Upper lobe of right lung (tissue), 1 donor: ENCODE data around the gene RAB43. TPM values are rescaled to one million over a fixed set of nuclear protein-coding genes. Genes with fewer than 3 reads are reported as not detected.
"Not testable (repeated sequence)": the region's sequence is repeated elsewhere in the genome, so short reads cannot be mapped to it uniquely, and the experiment has no call there.

ENCODE experiments used
- ATAC-seq: fragments of 200-7000 bp; cut with Tn5 transposase; one replicate; pipeline ENCODE4 v1.9.1; 2020; ENCODE audit warnings: mild to moderate bottlenecking, moderate library complexity
- DNase-seq: peaks from one replicate; pipeline ENCODE4 v3.0.0-alpha.2; 2020
- H3K27ac ChIP-seq: fragments of 200-600 bp; one replicate; pipeline ENCODE4 v1.8.0; 2022
- H3K27me3 ChIP-seq: fragments of 200-600 bp; one replicate; pipeline ENCODE4 v1.8.0; 2022; ENCODE audit warnings: mild to moderate bottlenecking
- H3K36me3 ChIP-seq: fragments of 200-600 bp; one replicate; pipeline ENCODE4 v1.8.0; 2022
- H3K4me1 ChIP-seq: fragments of 200-600 bp; one replicate; pipeline ENCODE4 v1.8.0; 2022
- H3K4me3 ChIP-seq: fragments of 200-600 bp; one replicate; pipeline ENCODE4 v1.8.0; 2022; ENCODE audit warnings: mild to moderate bottlenecking
- H3K9me3 ChIP-seq: fragments of 200-600 bp; one replicate; pipeline ENCODE4 v1.8.0; 2022
- intact Hi-C: fragments of 100-400 bp; cut with DNase I; formaldehyde crosslinking; loops from one replicate; pipeline ENCODE4 v1.11.0; 2022
- total RNA-seq: library from RNA; stranded (reverse); fragmentation: NEBNext Ultra II Directional; extraction: Animal tissue kit (Norgen Biotek cat#: 25700); gene quantifications from one replicate; pipeline ENCODE4 v1.2.1, GENCODE V29; 2021
- TF ChIP-seq, protein P1 (sequence below): fragments of 200-600 bp; IDR thresholded peaks from one replicate; pipeline ENCODE4 v1.8.0; 2022; ENCODE audit warnings: antibody characterized with exemption
- donor health status: DM: no; HTN: yes; CAD: no; lungs with severe emphysema.

The RAB43 gene
- total RNA-seq, 1 donor from 2014 or later = 38.9 TPM

DNA sequence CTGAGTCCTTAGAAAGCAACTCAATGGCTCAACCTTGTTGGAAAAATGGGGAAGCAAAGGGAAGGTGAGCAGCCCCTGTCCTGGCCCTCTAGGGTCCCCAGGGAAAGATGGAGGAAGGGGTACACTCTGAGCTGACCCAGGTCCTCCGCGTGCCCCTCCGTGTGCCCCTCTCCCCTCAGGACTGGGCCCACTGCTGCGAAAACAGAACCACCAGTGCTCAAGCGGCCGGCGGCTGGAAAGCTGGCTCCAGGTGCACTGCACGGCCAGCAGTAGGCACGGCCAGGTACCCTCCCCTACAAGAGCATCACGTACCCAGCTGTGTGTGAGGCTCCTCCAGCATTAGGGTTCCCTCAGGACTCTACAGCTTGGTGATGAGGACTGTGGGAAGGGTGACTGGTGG is 26.3 kb downstream of the RAB43 start:
- Histone ChIP-seq H3K4me3 (no peak overlapping the region), H3K9me3 (no peaks in the 10 kb centered on the region), H3K27me3 (no peaks in the 10 kb centered on the region), H3K4me1 (no peaks in the 10 kb centered on the region), H3K36me3 (peaks cover 35% of the 10 kb centered on the region), H3K27ac (no peak overlapping the region)
- TF ChIP-seq, protein P1, sequence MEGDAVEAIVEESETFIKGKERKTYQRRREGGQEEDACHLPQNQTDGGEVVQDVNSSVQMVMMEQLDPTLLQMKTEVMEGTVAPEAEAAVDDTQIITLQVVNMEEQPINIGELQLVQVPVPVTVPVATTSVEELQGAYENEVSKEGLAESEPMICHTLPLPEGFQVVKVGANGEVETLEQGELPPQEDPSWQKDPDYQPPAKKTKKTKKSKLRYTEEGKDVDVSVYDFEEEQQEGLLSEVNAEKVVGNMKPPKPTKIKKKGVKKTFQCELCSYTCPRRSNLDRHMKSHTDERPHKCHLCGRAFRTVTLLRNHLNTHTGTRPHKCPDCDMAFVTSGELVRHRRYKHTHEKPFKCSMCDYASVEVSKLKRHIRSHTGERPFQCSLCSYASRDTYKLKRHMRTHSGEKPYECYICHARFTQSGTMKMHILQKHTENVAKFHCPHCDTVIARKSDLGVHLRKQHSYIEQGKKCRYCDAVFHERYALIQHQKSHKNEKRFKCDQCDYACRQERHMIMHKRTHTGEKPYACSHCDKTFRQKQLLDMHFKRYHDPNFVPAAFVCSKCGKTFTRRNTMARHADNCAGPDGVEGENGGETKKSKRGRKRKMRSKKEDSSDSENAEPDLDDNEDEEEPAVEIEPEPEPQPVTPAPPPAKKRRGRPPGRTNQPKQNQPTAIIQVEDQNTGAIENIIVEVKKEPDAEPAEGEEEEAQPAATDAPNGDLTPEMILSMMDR = no peak
- ATAC-seq (peak; percentile 21), DNase-seq (no peak)
- intact Hi-C loops = no loop called here

DNA sequence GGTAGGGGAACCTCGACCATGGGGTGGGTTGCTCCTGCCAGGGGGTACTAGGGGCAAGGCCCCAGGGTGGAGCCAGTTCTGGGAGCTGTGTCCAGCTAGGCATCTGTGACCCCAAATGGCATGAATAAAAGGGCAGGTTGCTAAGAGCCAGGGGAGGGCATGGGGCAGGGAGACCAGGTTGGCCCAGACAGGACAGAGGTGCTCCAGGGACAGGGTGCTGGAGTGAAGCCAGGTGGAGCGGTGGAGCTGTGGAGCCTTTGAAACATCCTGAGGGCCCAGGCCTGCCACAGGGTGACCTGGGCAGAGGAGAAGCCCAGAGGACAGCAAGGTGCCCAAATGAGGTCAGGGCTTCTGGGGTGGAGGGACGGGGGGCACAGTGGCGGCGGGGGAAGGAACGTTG is 33.3 kb downstream of the RAB43 start:
- H3K4me1 ChIP-seq, H3K27ac ChIP-seq, H3K27me3 ChIP-seq, intact Hi-C loops, H3K9me3 ChIP-seq, H3K4me3 ChIP-seq, DNase-seq: not testable (repeated sequence)
- peaks cover 20% of the 10 kb centered on the region for H3K36me3 ChIP-seq
- peak; percentile 3 for ATAC-seq

DNA sequence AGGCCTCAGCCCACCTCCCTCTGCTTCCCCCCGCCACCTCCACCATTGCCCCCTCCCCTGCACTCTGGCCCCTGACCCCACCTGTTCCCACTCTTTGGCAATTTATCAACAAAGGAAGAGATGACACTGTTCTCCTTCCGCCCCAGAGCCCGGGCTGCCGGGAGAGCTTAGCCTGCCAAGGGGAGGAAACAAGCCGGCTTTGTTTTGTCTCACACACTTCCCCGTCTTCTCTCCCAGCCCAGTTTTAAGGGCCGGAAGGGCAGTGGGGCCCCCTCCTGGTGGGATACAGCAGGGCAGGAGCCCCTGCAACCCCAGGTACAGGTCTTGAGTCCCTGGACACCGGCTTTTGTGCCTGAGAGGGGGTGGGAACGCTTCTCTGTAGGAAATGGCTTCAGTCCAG is 33.7 kb downstream of the RAB43 start:
- H3K36me3 ChIP-seq = peaks cover 16% of the 10 kb centered on the region
- H3K27ac ChIP-seq, DNase-seq, H3K9me3 ChIP-seq, intact Hi-C loops, H3K4me3 ChIP-seq, H3K4me1 ChIP-seq, H3K27me3 ChIP-seq: not testable (repeated sequence)
- ATAC-seq = peak; percentile 89

DNA sequence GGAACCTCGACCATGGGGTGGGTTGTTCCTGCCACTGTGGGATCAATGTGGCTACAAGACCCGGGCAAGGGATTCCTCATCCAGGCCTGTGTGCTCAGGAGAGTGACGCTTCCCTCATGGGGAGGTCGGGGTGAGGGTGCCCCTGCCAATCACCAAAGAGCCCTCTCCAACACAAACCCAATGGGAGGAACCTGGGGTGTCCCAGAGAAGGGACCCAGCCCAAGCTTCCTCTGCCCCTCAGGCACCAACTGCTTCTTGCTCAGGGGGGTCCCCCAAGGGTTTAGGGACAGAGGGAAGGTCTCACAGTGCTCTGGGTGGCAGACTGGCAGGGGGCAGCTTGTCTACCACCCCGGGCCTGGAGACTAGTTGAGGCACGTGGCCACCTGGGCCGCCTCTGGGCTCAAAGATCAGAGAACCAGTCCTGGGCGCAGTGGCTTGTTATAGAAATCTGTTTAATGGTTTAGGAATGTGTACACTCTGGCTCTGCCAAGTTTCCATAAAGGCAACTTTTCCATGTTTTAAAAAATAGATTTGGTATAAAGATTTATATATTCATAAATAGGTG is 34.4 kb downstream of the RAB43 start:
- H3K9me3 ChIP-seq = no peaks in the 10 kb centered on the region
- H3K4me3 ChIP-seq = no peak overlapping the region
- H3K27ac ChIP-seq = peak overlapping the region; percentile 85
- DNase-seq (no peak), ATAC-seq (no peak)
- TF ChIP-seq, protein P1 = no peak
- intact Hi-C loops = no loop called here
- peaks cover 8% of the 10 kb centered on the region for H3K4me1 ChIP-seq
- peaks cover 12% of the 10 kb centered on the region for H3K36me3 ChIP-seq
- no peaks in the 10 kb centered on the region for H3K27me3 ChIP-seq

DNA sequence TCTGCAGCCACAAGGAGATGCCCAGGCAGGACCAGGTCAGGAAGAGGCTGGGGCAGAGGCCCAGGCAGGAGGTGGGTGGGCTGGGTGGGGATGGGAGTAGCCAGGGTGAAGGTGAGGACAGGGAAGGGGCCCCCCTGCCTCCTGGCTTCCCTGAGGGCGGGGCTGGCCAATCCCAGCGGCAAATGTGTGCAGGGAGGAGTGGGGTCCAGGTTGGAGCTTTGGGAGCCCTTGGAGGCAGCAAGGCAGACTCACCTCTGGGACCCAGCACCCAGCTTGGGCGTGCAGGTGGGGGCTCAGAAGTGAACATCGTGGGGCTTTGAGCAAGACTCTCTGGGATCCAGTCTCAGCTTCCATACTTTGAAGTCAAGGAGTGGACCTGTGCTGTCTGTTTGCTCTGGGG is 35.8 kb downstream of the RAB43 start:
- no peaks in the 10 kb centered on the region for H3K9me3 ChIP-seq
- H3K4me3 ChIP-seq = no peak overlapping the region
- DNase-seq = no peak
- peaks cover 8% of the 10 kb centered on the region for H3K4me1 ChIP-seq
- H3K27me3 ChIP-seq = no peaks in the 10 kb centered on the region
- intact Hi-C loops = no loop called here
- no peaks in the 10 kb centered on the region for H3K36me3 ChIP-seq
- no peak overlapping the region for H3K27ac ChIP-seq
- TF ChIP-seq, protein P1 = no peak
- ATAC-seq = no peak

DNA sequence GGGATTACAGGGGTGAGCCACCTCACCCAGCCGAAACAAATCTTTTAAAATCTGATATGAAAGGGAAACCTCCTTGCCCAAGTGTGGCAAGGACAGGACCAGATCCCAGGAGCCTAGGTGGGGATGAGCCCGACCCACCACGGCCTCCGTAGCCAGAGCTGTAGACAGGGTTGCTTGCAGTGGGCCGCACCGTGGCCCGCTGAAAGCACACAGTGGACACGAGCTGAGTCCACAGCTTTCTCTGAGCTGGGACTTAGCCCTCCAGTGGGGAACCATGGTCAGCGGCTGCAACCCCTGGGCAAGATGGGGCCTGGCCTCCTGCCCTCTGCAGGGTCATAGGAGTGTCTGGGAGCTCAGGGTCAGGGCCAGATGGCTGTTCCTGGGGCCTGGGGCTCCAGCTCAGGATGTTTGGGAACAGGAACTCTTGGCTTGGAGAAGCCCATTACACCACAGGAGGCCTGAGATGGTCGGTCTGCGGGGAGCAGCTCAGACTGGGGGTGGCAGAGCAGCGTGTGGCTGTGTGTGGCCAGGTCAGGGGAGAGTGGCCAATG is 36.4 kb downstream of the RAB43 start:
- no peak overlapping the region for H3K4me3 ChIP-seq
- no peak for DNase-seq
- intact Hi-C loops = no loop called here
- H3K36me3 ChIP-seq = no peaks in the 10 kb centered on the region
- TF ChIP-seq, protein P1 = no peak
- H3K27ac ChIP-seq = no peak overlapping the region
- H3K9me3 ChIP-seq = no peaks in the 10 kb centered on the region
- H3K4me1 ChIP-seq = peaks cover 8% of the 10 kb centered on the region
- no peak for ATAC-seq
- no peaks in the 10 kb centered on the region for H3K27me3 ChIP-seq

DNA sequence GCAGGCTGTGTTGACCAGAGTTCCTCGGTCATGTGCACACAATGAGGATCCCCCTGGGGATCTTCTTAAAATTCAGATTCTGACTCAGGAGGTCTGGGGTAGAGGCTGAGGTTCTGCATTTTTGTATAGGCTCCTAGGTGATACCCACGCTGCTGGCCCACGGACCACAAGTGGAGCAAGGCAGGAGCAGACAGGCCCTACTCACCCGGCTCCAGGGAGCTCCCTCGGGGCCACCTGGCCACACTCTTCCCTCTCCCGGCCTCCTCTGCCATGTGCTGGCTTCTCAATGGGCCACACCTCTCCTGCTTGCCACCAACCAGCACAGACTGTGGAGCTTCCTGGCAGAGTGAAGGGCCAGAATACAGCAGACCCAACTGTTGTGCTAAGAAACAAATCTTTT is 37.1 kb downstream of the RAB43 start:
- Histone ChIP-seq H3K9me3 (no peaks in the 10 kb centered on the region), H3K27me3 (no peaks in the 10 kb centered on the region), H3K4me3 (no peak overlapping the region), H3K4me1 (peaks cover 8% of the 10 kb centered on the region), H3K36me3 (no peaks in the 10 kb centered on the region), H3K27ac (no peak overlapping the region)
- TF ChIP-seq, protein P1 = no peak
- intact Hi-C loops = no loop called here
- DNase-seq (no peak), ATAC-seq (no peak)
